ENCODE measurements around the gene SNX10.

SNX10 gene

DNA sequence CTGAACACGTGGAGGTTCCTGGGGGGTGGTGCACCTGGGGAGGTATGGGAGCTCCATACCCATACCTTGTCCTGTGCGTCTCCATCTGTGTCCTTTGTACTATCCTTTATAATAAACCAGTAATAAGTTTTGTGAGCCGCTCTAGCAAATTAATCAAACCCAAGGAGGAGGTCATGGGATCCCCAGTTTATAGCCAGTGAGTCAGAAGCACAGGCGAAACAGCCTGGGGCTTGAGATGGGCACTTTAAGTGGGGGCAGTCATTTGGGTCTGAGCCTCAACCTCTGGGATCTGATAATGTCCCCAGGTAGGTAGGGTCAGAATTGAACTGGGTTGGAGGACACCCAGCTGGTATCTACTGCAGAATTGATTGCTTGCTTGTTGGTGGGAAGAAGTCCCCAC is 16.9 kb downstream of the SNX10 start:
- H3K4me2 ChIP-seq (ENCODE audit: low read depth, low read length), result no peak overlapping the region
- DNase-seq, result no peak
- no peak overlapping the region for H3K4me3 ChIP-seq (ENCODE audit: low read length)
- no peaks in the 10 kb centered on the region for H4K20me1 ChIP-seq (ENCODE audit: insufficient read depth, low read length)
- H2AFZ ChIP-seq (ENCODE audit: low read length), result no peak overlapping the region
- no peaks in the 10 kb centered on the region for H3K9me3 ChIP-seq (replicated peaks; ENCODE audit: insufficient read depth, low read length)
- H3K27ac ChIP-seq (ENCODE audit: low read length), result no peak overlapping the region
- no peaks in the 10 kb centered on the region for H3K79me2 ChIP-seq (ENCODE audit: low read length)
- H3K36me3 ChIP-seq (replicated peaks; ENCODE audit: insufficient read depth, low read length), result no peaks in the 10 kb centered on the region
- TF ChIP-seq EZH2 (optimal IDR thresholded peaks at IDR 0.05; ENCODE audit: low read depth, low read length) (no peak), CTCF (IDR thresholded peaks at IDR 0.05; ENCODE audit: low read length) (no peak)
- no peak overlapping the region for H3K9ac ChIP-seq (ENCODE audit: low read length)
- H3K4me1 ChIP-seq (ENCODE audit: low read length), result peaks cover under 1% of the 10 kb centered on the region; the same call in 1 of the 2 replicates
- no peaks in the 10 kb centered on the region for H3K27me3 ChIP-seq (replicated peaks; ENCODE audit: insufficient read depth, low read length)
- no peaks in the 10 kb centered on the region for H3K9me2 ChIP-seq (replicated peaks; ENCODE audit: insufficient read depth, low read length)
- no peaks in the 10 kb centered on the region for H3F3A ChIP-seq (ENCODE audit: insufficient read depth, low read length)

DNA sequence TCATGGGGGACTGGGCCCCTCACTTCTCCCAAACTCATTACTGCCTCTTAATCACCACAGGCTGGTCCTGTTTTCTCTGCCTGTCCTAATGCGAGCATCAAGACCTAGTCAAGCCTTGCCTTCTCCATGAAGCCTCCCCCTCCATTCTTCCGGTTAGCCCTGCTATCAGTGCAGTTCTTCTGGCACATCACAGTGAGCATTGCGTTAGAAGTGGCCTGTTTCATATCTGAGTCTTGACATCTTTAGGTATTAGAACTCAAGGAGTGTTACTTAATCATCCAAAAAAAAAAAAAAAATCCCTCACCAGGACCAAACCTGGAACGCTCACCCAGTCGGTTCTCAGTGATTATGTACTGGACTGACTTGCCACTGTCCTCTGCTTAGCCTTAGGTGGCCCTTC is 17.4 kb downstream of the SNX10 start:
- Histone ChIP-seq H3K9me3 (replicated peaks; ENCODE audit: insufficient read depth, low read length) (no peaks in the 10 kb centered on the region), H3K27ac (ENCODE audit: low read length) (no peak overlapping the region), H3K9ac (ENCODE audit: low read length) (no peak overlapping the region), H3K27me3 (replicated peaks; ENCODE audit: insufficient read depth, low read length) (no peaks in the 10 kb centered on the region), H3K4me1 (ENCODE audit: low read length) (peaks cover 6% of the 10 kb centered on the region; the same call in 1 of the 2 replicates), H2AFZ (ENCODE audit: low read length) (no peak overlapping the region), H3K4me2 (ENCODE audit: low read depth, low read length) (no peak overlapping the region), H3F3A (ENCODE audit: insufficient read depth, low read length) (peaks cover 2% of the 10 kb centered on the region; the same call in 1 of the 2 replicates), H4K20me1 (ENCODE audit: insufficient read depth, low read length) (no peaks in the 10 kb centered on the region), H3K36me3 (replicated peaks; ENCODE audit: insufficient read depth, low read length) (no peaks in the 10 kb centered on the region), H3K79me2 (ENCODE audit: low read length) (no peaks in the 10 kb centered on the region), H3K9me2 (replicated peaks; ENCODE audit: insufficient read depth, low read length) (no peaks in the 10 kb centered on the region), H3K4me3 (ENCODE audit: low read length) (no peak overlapping the region)
- TF ChIP-seq EZH2 (optimal IDR thresholded peaks at IDR 0.05; ENCODE audit: low read depth, low read length) (no peak), CTCF (IDR thresholded peaks at IDR 0.05; ENCODE audit: low read length) (no peak)
- no peak for DNase-seq

DNA sequence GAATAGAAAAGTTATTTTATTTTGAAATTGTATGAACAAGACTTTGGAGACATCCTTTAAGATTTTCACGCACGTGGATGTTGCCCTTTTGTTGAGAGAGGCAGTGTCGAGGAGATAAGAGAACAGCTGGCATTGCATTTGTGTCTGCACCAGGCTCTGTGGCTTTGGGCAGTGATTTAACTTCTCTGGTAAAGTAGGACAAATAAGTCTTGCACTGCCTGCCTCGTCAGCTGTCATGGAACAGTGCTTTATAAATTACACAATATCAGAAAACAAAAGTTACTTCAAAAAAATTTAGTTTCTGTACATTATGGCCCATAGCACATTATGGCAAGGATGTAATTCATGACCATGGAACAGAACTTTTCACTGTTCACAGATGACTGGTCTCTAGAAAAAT is 20.1 kb downstream of the SNX10 start:
- no peak overlapping the region for H3K27ac ChIP-seq (ENCODE audit: low read length)
- peaks cover 11% of the 10 kb centered on the region for H3F3A ChIP-seq (ENCODE audit: insufficient read depth, low read length)
- H3K9me3 ChIP-seq (replicated peaks; ENCODE audit: insufficient read depth, low read length), result no peaks in the 10 kb centered on the region
- H4K20me1 ChIP-seq (ENCODE audit: insufficient read depth, low read length), result no peaks in the 10 kb centered on the region
- H3K4me2 ChIP-seq (ENCODE audit: low read depth, low read length), result no peak overlapping the region
- no peaks in the 10 kb centered on the region for H3K27me3 ChIP-seq (replicated peaks; ENCODE audit: insufficient read depth, low read length)
- H3K4me3 ChIP-seq (ENCODE audit: low read length), result no peak overlapping the region
- no peaks in the 10 kb centered on the region for H3K79me2 ChIP-seq (ENCODE audit: low read length)
- TF ChIP-seq CTCF (IDR thresholded peaks at IDR 0.05; ENCODE audit: low read length), result no peak
- no peaks in the 10 kb centered on the region for H3K36me3 ChIP-seq (replicated peaks; ENCODE audit: insufficient read depth, low read length)
- no peak for DNase-seq
- peaks cover 13% of the 10 kb centered on the region; the same call in 1 of the 2 replicates for H3K4me1 ChIP-seq (ENCODE audit: low read length)
- no peak overlapping the region for H2AFZ ChIP-seq (ENCODE audit: low read length)
- H3K9me2 ChIP-seq (replicated peaks; ENCODE audit: insufficient read depth, low read length), result no peaks in the 10 kb centered on the region
- no peak overlapping the region for H3K9ac ChIP-seq (ENCODE audit: low read length)

GRCh38 chr7:26317211-26317610 is 25.5 kb downstream of the SNX10 start:
- Histone ChIP-seq H3K9ac (ENCODE audit: low read length) (no peak overlapping the region), H3K27ac (ENCODE audit: low read length) (no peak overlapping the region), H3K4me3 (ENCODE audit: low read length) (no peak overlapping the region), H3K4me2 (ENCODE audit: low read depth, low read length) (no peak overlapping the region), H3K4me1 (ENCODE audit: low read length) (peaks cover 13% of the 10 kb centered on the region; the same call in 1 of the 2 replicates), H3K36me3 (replicated peaks; ENCODE audit: insufficient read depth, low read length) (no peaks in the 10 kb centered on the region), H3K27me3 (replicated peaks; ENCODE audit: insufficient read depth, low read length) (no peaks in the 10 kb centered on the region), H3F3A (ENCODE audit: insufficient read depth, low read length) (peaks cover 11% of the 10 kb centered on the region), H3K9me3 (replicated peaks; ENCODE audit: insufficient read depth, low read length) (no peaks in the 10 kb centered on the region), H3K79me2 (ENCODE audit: low read length) (no peaks in the 10 kb centered on the region), H4K20me1 (ENCODE audit: insufficient read depth, low read length) (no peaks in the 10 kb centered on the region), H3K9me2 (replicated peaks; ENCODE audit: insufficient read depth, low read length) (no peaks in the 10 kb centered on the region), H2AFZ (ENCODE audit: low read length) (no peak overlapping the region)
- TF ChIP-seq EZH2 (optimal IDR thresholded peaks at IDR 0.05; ENCODE audit: low read depth, low read length) (no peak), CTCF (IDR thresholded peaks at IDR 0.05; ENCODE audit: low read length) (no peak), EZH2phosphoT487 (IDR thresholded peaks at IDR 0.05; ENCODE audit: low read length) (no peak)
- DNase-seq, result no peak
